Esophagus muscularis mucosa (tissue), 4 donors: Measurements from ENCODE around the gene SYCP1. TPM values are rescaled to one million over a fixed set of nuclear protein-coding genes. Genes with fewer than 3 reads are reported as not detected.
"Not testable (repeated sequence)": the region's sequence is repeated elsewhere in the genome, so short reads cannot be mapped to it uniquely, and the experiment has no call there.

ENCODE experiments used
- DNase-seq: peaks from one replicate; pipeline ENCODE4 v3.0.0-alpha.2; 2017; ENCODE audit errors: extremely low spot score
- H3K27ac ChIP-seq, 4 donors: fragments of 200-600 bp; sonication (generic); replicated peaks in 1 of 4; 1 replicate in 3 of 4; 2 replicates in 1 of 4; pipeline ENCODE4 v1.5.1; 2016 to 2019; ENCODE audit warnings: mild to moderate bottlenecking in 1 of 4
- H3K27me3 ChIP-seq, 4 donors: fragments of 200-600 bp; sonication (generic); one replicate each; pipeline versions ENCODE4 v1.5.1 to v1.6.0; 2016 to 2019
- H3K36me3 ChIP-seq, 4 donors: fragments of 200-600 bp; sonication (generic); one replicate each; pipeline ENCODE4 v1.5.1; 2016 to 2019
- H3K4me1 ChIP-seq, 4 donors: fragments of 200-600 bp; sonication (generic); one replicate each; pipeline ENCODE4 v1.5.1; 2016 to 2019
- H3K4me3 ChIP-seq, 4 donors: fragments of 200-600 bp; sonication (generic); 1 replicate in 2 of 4; 2 replicates in 2 of 4; pipeline ENCODE4 v1.5.1; 2016 to 2019; ENCODE audit warnings: mild to moderate bottlenecking in 4 of 4, moderate library complexity in 1 of 4
- H3K9me3 ChIP-seq, 4 donors: fragments of 200-600 bp; sonication (generic); 1 replicate in 3 of 4; 2 replicates in 1 of 4; pipeline ENCODE4 v1.5.1; 2016 to 2019
- EP300 ChIP-seq: sonication (generic); formaldehyde crosslinking; IDR thresholded peaks from one replicate; pipeline ENCODE4 v1.6.1; 2017; ENCODE audit warnings: antibody characterized with exemption
- POLR2A ChIP-seq: fragments of 450-650 bp; IDR thresholded peaks from one replicate; pipeline ENCODE4 v1.6.1; 2017; ENCODE audit warnings: antibody characterized with exemption, moderate library complexity, mild to moderate bottlenecking, low read depth
- POLR2AphosphoS5 ChIP-seq, 2 donors: sonication (generic); formaldehyde crosslinking; IDR thresholded peaks; one replicate each; pipeline ENCODE4 v1.6.1; 2017; ENCODE audit warnings: antibody characterized with exemption in 2 of 2
- WGBS: methylation state at CpG from one replicate; pipeline ENCODE4 v1.1.5; 2018; 5-methylcytosine and 5-hydroxymethylcytosine counted together
- intact Hi-C: fragments of 100-400 bp; cut with DNase I; formaldehyde crosslinking; loops from one replicate; pipeline ENCODE4 v1.15.1; 2023
- total RNA-seq, 4 donors: library from RNA; depleted of rRNA; stranded (reverse); fragments of >200 nt; gene quantifications; one replicate each; pipeline versions ENCODE4 v1.1.0 to v1.2.1, GENCODE V29; 2016
- TF ChIP-seq, protein P1 (sequence below), 3 experiments: fragments of 200-600 bp in 2 of 3; fragments of 450-650 bp in 1 of 3; sonication (generic) in 2 of 3; IDR thresholded peaks; one replicate each; pipeline ENCODE4 v1.5.1; 2017 to 2019; ENCODE audit warnings: antibody characterized with exemption in 3 of 3, mild to moderate bottlenecking in 2 of 3, moderate library complexity in 1 of 3

SYCP1 gene
- total RNA-seq, 4 donors from 2014 or later, result not detected

DNA sequence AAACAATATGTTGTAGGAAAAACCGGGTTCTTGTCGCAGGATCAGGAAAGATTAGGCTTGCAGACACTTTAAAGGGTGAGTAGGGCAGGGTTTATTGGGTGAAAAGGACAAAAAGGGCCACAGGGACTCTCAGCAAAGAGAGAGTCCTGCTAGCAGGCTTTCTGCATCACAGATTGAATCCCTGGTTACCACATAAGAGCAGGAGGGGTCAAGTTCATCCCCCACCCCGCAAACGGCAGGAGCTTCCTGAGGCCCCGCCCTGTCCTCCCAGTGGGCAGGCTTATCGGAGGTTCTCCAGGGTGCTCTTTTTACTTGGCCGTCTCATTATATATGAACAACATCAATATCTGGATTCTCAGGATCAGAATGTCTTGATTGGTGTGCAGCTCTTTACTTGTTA is 47.7 kb downstream of the SYCP1 start:
- H3K4me3 ChIP-seq, result peak overlapping the region in 2 of 4 donors; percentile 12 to 17
- no peak for TF ChIP-seq POLR2A
- TF ChIP-seq EP300, result no peak
- TF ChIP-seq POLR2AphosphoS5 (IDR thresholded peaks at IDR 0.05), result no peak
- TF ChIP-seq, protein P1, sequence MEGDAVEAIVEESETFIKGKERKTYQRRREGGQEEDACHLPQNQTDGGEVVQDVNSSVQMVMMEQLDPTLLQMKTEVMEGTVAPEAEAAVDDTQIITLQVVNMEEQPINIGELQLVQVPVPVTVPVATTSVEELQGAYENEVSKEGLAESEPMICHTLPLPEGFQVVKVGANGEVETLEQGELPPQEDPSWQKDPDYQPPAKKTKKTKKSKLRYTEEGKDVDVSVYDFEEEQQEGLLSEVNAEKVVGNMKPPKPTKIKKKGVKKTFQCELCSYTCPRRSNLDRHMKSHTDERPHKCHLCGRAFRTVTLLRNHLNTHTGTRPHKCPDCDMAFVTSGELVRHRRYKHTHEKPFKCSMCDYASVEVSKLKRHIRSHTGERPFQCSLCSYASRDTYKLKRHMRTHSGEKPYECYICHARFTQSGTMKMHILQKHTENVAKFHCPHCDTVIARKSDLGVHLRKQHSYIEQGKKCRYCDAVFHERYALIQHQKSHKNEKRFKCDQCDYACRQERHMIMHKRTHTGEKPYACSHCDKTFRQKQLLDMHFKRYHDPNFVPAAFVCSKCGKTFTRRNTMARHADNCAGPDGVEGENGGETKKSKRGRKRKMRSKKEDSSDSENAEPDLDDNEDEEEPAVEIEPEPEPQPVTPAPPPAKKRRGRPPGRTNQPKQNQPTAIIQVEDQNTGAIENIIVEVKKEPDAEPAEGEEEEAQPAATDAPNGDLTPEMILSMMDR (IDR thresholded peaks at IDR 0.05), result no peak
- 27% methylated on average over 5 of the region's 7 CpGs for WGBS
- peaks cover 0 to 12% (median 1%) of the 10 kb centered on the region in 4 donors for H3K9me3 ChIP-seq
- intact Hi-C loops, result no loop called here
- no peaks in the 10 kb centered on the region for H3K4me1 ChIP-seq
- DNase-seq, result no peak
- H3K36me3 ChIP-seq, result no peaks in the 10 kb centered on the region
- H3K27ac ChIP-seq, result no peak overlapping the region
- H3K27me3 ChIP-seq, result no peaks in the 10 kb centered on the region

DNA sequence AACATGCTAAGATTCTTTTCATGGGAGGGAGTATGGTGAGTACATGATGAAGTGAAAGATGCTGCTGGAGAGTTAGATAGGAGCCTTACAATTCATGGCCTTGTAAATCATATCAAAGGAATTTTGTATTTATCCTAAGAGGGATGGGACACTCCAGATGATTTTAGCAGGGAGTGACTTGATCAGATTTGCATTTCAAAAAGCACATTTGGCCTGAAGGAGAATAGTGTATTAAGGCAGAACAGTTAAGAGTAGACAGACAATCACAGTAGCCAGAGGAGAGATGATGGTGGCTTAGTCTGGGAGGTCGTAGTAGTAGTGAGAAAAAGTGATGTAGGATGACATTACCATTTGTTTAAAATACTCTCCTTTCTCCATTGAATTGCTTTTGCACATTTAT is 48.8 kb downstream of the SYCP1 start:
- WGBS, result 75% methylated on average over 1 of the region's 1 CpG

DNA sequence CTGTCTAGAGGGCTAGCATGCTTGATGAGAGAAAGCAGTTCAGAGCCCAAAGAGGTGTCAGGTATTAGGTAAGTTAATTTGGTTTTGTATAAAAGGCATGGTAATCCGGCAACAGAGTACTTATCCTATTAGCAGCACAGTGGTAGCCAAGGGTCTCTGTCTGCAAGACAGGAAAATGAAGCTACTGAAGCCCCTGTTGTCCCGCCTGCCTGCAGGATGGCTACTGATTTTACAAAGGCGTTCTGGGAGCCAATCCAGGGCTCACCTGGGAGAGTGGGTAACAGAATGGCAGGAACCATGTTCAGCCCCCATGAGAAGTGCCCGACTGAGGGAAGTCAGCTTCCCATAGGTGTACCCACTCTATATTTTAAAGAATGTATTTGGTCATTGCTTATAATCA is 61.1 kb downstream of the SYCP1 start:
- DNase-seq, H3K27ac ChIP-seq, H3K36me3 ChIP-seq, H3K4me1 ChIP-seq, H3K27me3 ChIP-seq, H3K4me3 ChIP-seq, intact Hi-C loops, H3K9me3 ChIP-seq: not testable (repeated sequence)
- whole genome bisulfite sequencing, result 45% methylated on average over 4 of the region's 4 CpGs

More for the DNA sequence above, 48.8 kb downstream of the SYCP1 start:
- no peaks in the 10 kb centered on the region for H3K27me3 ChIP-seq
- TF ChIP-seq, protein P1 (IDR thresholded peaks at IDR 0.05), result no peak
- TF ChIP-seq POLR2A (no peak), POLR2AphosphoS5 (IDR thresholded peaks at IDR 0.05) (no peak), EP300 (no peak)
- DNase-seq, result no peak
- no peak overlapping the region for H3K27ac ChIP-seq
- H3K4me1 ChIP-seq, result no peaks in the 10 kb centered on the region
- H3K4me3 ChIP-seq, result no peak overlapping the region
- no peaks in the 10 kb centered on the region for H3K36me3 ChIP-seq
- H3K9me3 ChIP-seq, result peaks cover 0 to 12% (median 1%) of the 10 kb centered on the region in 4 donors
- intact Hi-C loops, result no loop called here

DNA sequence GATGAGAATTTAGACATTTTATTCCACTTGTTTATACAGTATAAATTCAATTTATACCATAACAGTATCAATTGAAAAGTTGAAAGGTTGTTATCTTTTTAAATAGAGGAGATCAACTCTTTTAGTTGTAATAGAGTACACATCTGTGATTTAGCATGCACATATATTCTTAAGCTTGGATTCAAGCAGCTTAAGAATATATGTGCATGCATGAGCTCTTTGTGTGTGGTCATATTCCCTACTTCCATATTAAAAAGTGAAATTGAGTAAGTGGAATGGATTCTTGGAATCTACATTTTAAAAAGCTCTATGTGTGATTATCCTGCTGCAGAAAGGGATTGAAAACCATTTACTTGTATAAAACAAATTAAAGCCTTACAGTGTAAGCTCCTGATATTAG is 71.9 kb downstream of the SYCP1 start:
- Histone ChIP-seq H3K27ac (no peak overlapping the region), H3K4me1 (no peaks in the 10 kb centered on the region), H3K4me3 (no peak overlapping the region), H3K36me3 (no peaks in the 10 kb centered on the region), H3K9me3 (no peaks in the 10 kb centered on the region), H3K27me3 (no peaks in the 10 kb centered on the region)
- intact Hi-C loops, result no loop called here
- DNase-seq, result no peak
- TF ChIP-seq EP300 (no peak), POLR2A (no peak), POLR2AphosphoS5 (IDR thresholded peaks at IDR 0.05) (no peak)
- TF ChIP-seq, protein P1 (IDR thresholded peaks at IDR 0.05), result no peak

DNA sequence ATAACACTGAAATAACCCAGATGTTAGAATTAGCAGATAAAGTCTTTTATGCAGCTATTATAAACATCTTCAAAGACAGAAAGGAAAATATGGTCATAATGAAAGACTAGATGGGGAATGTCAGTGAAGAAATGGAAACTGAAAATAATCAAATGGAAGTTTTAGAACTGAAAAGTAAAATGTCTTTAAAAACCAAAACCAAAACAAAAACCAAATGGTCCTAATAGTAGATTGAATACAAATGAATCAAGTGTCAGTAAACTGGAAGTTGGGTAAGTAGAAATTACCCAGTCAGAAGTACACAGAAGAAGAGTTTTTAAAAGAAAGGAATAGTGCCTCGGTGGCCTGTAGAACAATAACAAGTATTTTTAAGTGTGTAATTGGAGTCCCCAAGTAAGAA is 72.7 kb downstream of the SYCP1 start:
- 76% methylated on average over 1 of the region's 1 CpG for WGBS
- TF ChIP-seq POLR2A, result no peak
- no peak for TF ChIP-seq EP300
- TF ChIP-seq, protein P1 (IDR thresholded peaks at IDR 0.05), result no peak
- TF ChIP-seq POLR2AphosphoS5 (IDR thresholded peaks at IDR 0.05), result no peak

More for the DNA sequence above, 72.7 kb downstream of the SYCP1 start:
- intact Hi-C loops, result no loop called here
- H3K36me3 ChIP-seq, result no peaks in the 10 kb centered on the region
- no peaks in the 10 kb centered on the region for H3K27me3 ChIP-seq
- DNase-seq, result no peak
- H3K9me3 ChIP-seq, result peaks cover 0 to 5% (median 1%) of the 10 kb centered on the region in 4 donors
- H3K4me1 ChIP-seq, result no peaks in the 10 kb centered on the region
- H3K4me3 ChIP-seq, result no peak overlapping the region
- no peak overlapping the region for H3K27ac ChIP-seq
